DND-41 (cell line): ENCODE measurements around the gene MRPL47.

ENCODE experiments used
- CTCF ChIP-seq: IDR thresholded peaks from 2 replicates; pipeline ENCODE4 v1.5.1; 2012; ENCODE audit warnings: borderline replicate concordance, low read length, moderate library complexity, mild to moderate bottlenecking; ENCODE audit not compliant: poor library complexity, severe bottlenecking; ENCODE audit errors: extremely low read depth
- EZH2 ChIP-seq: IDR thresholded peaks from 3 replicates; pipeline ENCODE4 v1.6.1; 2012; ENCODE audit warnings: borderline replicate concordance, low read depth, mild to moderate bottlenecking, moderate library complexity, low read length, inconsistent platforms; ENCODE audit not compliant: severe bottlenecking

GRCh38 chr3:179541094-179541493 is 63.3 kb downstream of the MRPL47 start:
- TF ChIP-seq CTCF (no peak), EZH2 (no peak)
